Stomach smooth muscle (tissue), 2 donors: ENCODE measurements around the gene KRTAP5-9.
"Not testable (repeated sequence)": the region's sequence is repeated elsewhere in the genome, so short reads cannot be mapped to it uniquely, and the experiment has no call there.

Experiments used
- H3K27ac ChIP-seq: one replicate; pipeline ENCODE4 v1.7.0; 2013; ENCODE audit warnings: mild to moderate bottlenecking, low read length, inconsistent platforms
- H3K27me3 ChIP-seq, 2 donors: one replicate each; pipeline ENCODE4 v1.7.0; 2013; ENCODE audit warnings: low read length in 2 of 2; ENCODE audit not compliant: insufficient read depth in 2 of 2, control insufficient read depth in 1 of 2
- H3K36me3 ChIP-seq, 2 donors: one replicate each; pipeline ENCODE4 v1.7.0; 2013; ENCODE audit warnings: low read length in 2 of 2; ENCODE audit not compliant: control insufficient read depth in 2 of 2, insufficient read depth in 2 of 2
- H3K4me1 ChIP-seq: one replicate; pipeline ENCODE4 v1.7.0; 2013; ENCODE audit warnings: low read length; ENCODE audit not compliant: control insufficient read depth, insufficient read depth
- H3K4me3 ChIP-seq, 2 donors: one replicate each; pipeline ENCODE4 v1.7.0; 2013; ENCODE audit warnings: low read length in 2 of 2
- H3K9ac ChIP-seq, 2 donors: one replicate each; pipeline ENCODE4 v1.7.0; 2013; ENCODE audit warnings: low read length in 2 of 2, mild to moderate bottlenecking in 1 of 2
- H3K9me3 ChIP-seq, 2 donors: one replicate each; pipeline ENCODE4 v1.7.0; 2013; ENCODE audit warnings: low read length in 2 of 2; ENCODE audit not compliant: control insufficient read depth in 2 of 2
- donor health status: healthy.
- donor health status: Pancreatic carcinoma.

KRTAP5-9 gene

GRCh38 chr11:71588822-71589545, 40.8 kb downstream of the KRTAP5-9 start:
- H3K4me3 ChIP-seq, H3K9ac ChIP-seq: not testable (repeated sequence)

GRCh38 chr11:71589546-71589920, 41.3 kb downstream of the KRTAP5-9 start:
- H3K4me3 ChIP-seq, H3K9me3 ChIP-seq, H3K9ac ChIP-seq, H3K27ac ChIP-seq, H3K4me1 ChIP-seq, H3K27me3 ChIP-seq, H3K36me3 ChIP-seq: not testable (repeated sequence)

More at GRCh38 chr11:71588822-71589545, 40.8 kb downstream of the KRTAP5-9 start:
- not testable (repeated sequence) for H3K4me1 ChIP-seq, H3K9me3 ChIP-seq, H3K27me3 ChIP-seq, H3K27ac ChIP-seq, H3K36me3 ChIP-seq
